Lower leg skin (tissue), 4 donors: ENCODE results near the gene CELF2. TPM values are rescaled to one million over a fixed set of nuclear protein-coding genes. Genes with fewer than 3 reads are reported as not detected.

Experiments used
- DNase-seq, 2 donors: peaks; one replicate each; pipeline ENCODE4 v3.0.0-alpha.2; 2019; ENCODE audit warnings: low spot score in 2 of 2
- H3K4me3 ChIP-seq: fragments of 200-600 bp; sonication (generic); 2 replicates; pipeline ENCODE4 v1.5.1; 2017; ENCODE audit warnings: mild to moderate bottlenecking, low read depth; ENCODE audit not compliant: poor library complexity, severe bottlenecking
- POLR2A ChIP-seq, 2 donors: fragments of 450-650 bp; IDR thresholded peaks; one replicate each; pipeline ENCODE4 v1.6.1; 2016 to 2017; ENCODE audit warnings: antibody characterized with exemption in 2 of 2, mild to moderate bottlenecking in 1 of 2, moderate library complexity in 1 of 2
- WGBS, 2 donors: methylation state at CpG; one replicate each; pipeline ENCODE4 v1.1.5; 2018; 5-methylcytosine and 5-hydroxymethylcytosine counted together
- intact Hi-C: fragments of 100-400 bp; cut with DNase I; formaldehyde crosslinking; loops from one replicate; pipeline ENCODE4 v1.15.0; 2023; ENCODE audit warnings: low total_unique reads
- total RNA-seq, 4 donors: library from RNA; depleted of rRNA; stranded (reverse); fragments of >200 nt; gene quantifications; one replicate each; pipeline ENCODE4 v1.1.0, GENCODE V29; 2016
- TF ChIP-seq, protein P1 (sequence below), 3 donors: fragments of 450-650 bp; IDR thresholded peaks; one replicate each; pipeline ENCODE4 v1.5.1; 2016; ENCODE audit warnings: antibody characterized with exemption in 3 of 3, mild to moderate bottlenecking in 3 of 3, moderate library complexity in 2 of 3

Gene CELF2
- total RNA-seq, 4 donors from 2014 or later = 16.9 to 39.9 (median 20.7) TPM

DNA sequence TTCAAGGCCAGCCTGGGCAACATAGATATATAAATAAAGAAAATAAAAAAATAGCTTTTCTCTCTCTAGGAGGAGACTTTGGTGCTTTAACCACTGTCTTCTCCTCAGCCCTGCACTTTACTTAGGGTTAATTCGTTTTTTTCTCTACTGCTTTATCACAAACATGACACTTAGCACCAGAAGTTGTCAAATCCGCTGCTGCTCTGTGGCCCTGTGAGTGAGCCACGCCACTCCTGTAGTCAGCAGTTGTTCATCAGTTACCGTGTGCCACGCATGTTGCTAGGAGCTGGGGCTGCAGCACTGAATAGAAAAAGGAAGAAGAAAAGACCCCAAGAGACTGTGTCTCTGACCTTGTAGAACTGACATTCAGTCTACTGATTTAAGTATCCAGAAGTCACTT is 232.6 kb downstream of the CELF2 start:
- TF ChIP-seq, protein P1, sequence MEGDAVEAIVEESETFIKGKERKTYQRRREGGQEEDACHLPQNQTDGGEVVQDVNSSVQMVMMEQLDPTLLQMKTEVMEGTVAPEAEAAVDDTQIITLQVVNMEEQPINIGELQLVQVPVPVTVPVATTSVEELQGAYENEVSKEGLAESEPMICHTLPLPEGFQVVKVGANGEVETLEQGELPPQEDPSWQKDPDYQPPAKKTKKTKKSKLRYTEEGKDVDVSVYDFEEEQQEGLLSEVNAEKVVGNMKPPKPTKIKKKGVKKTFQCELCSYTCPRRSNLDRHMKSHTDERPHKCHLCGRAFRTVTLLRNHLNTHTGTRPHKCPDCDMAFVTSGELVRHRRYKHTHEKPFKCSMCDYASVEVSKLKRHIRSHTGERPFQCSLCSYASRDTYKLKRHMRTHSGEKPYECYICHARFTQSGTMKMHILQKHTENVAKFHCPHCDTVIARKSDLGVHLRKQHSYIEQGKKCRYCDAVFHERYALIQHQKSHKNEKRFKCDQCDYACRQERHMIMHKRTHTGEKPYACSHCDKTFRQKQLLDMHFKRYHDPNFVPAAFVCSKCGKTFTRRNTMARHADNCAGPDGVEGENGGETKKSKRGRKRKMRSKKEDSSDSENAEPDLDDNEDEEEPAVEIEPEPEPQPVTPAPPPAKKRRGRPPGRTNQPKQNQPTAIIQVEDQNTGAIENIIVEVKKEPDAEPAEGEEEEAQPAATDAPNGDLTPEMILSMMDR (IDR thresholded peaks at IDR 0.05) = no peak
- no peak for TF ChIP-seq POLR2A (IDR thresholded peaks at IDR 0.05)
- WGBS, 2 donors = 89% methylated on average over 5 of the region's 5 CpGs
- H3K4me3 ChIP-seq = no peak overlapping the region

GRCh38 chr10:11252887-11253286 is 235.2 kb downstream of the CELF2 start:
- DNase-seq = no peak
- WGBS, 2 donors = 85 to 88% methylated on average over 7 of the region's 7 CpGs
- H3K4me3 ChIP-seq = no peak overlapping the region
- no peak for TF ChIP-seq POLR2A (IDR thresholded peaks at IDR 0.05)
- intact Hi-C loops = no loop called here

More for the DNA sequence above, 232.6 kb downstream of the CELF2 start:
- intact Hi-C loops = no loop called here
- no peak for DNase-seq

GRCh38 chr10:11253385-11254002 is 235.8 kb downstream of the CELF2 start:
- H3K4me3 ChIP-seq = no peak overlapping the region
- WGBS, 2 donors = 90 to 92% methylated on average over 10 of the region's 10 CpGs
- no peak for DNase-seq
- TF ChIP-seq, protein P1 (IDR thresholded peaks at IDR 0.05) = no peak
- no peak for TF ChIP-seq POLR2A (IDR thresholded peaks at IDR 0.05)
- intact Hi-C loops = no loop called here

DNA sequence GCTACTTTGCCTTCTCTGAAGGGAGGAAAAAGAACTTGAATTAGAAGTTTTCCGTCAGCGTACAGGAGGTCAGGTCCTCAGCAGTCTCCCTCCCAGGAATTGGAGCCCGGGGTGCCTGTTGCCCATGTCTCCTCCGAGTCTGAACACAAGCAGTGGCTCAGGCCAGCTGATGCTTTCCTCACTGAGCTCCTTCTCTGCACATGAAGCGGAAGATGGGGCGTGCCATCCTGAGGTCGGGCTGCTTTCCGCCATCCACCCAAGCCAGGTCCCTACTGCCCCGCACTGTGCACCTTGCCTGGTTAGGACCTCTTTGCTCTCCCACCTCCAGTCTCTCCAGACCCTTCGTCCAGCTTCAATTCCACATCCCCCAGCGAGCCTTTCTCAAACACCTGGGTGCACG is 237.5 kb downstream of the CELF2 start:
- intact Hi-C loops = no loop called here
- H3K4me3 ChIP-seq = no peak overlapping the region
- WGBS, 2 donors = 95 to 97% methylated on average over 12 of the region's 12 CpGs
- no peak for TF ChIP-seq POLR2A (IDR thresholded peaks at IDR 0.05)
- TF ChIP-seq, protein P1 (IDR thresholded peaks at IDR 0.05) = no peak
- no peak for DNase-seq

GRCh38 chr10:11255796-11256444 is 238.2 kb downstream of the CELF2 start:
- H3K4me3 ChIP-seq = no peak overlapping the region
- 80 to 85% methylated on average over 7 of the region's 7 CpGs for WGBS, 2 donors

GRCh38 chr10:11256896-11257295 is 239.2 kb downstream of the CELF2 start:
- 94 to 95% methylated on average over 13 of the region's 13 CpGs for WGBS, 2 donors
- H3K4me3 ChIP-seq = no peak overlapping the region
- intact Hi-C loops = no loop called here
- TF ChIP-seq, protein P1 (IDR thresholded peaks at IDR 0.05) = no peak
- TF ChIP-seq POLR2A (IDR thresholded peaks at IDR 0.05) = no peak
- no peak for DNase-seq

More at GRCh38 chr10:11255796-11256444, 238.2 kb downstream of the CELF2 start:
- no peak for DNase-seq
- no peak for TF ChIP-seq POLR2A (IDR thresholded peaks at IDR 0.05)
- TF ChIP-seq, protein P1 (IDR thresholded peaks at IDR 0.05) = no peak
- intact Hi-C loops = no loop called here
